ENCODE data around the gene ALPL.

Gene ALPL

GRCh38 chr1:21532496-21532895, 23.3 kb downstream of the ALPL start:
- no peak for DNase-seq

DNA sequence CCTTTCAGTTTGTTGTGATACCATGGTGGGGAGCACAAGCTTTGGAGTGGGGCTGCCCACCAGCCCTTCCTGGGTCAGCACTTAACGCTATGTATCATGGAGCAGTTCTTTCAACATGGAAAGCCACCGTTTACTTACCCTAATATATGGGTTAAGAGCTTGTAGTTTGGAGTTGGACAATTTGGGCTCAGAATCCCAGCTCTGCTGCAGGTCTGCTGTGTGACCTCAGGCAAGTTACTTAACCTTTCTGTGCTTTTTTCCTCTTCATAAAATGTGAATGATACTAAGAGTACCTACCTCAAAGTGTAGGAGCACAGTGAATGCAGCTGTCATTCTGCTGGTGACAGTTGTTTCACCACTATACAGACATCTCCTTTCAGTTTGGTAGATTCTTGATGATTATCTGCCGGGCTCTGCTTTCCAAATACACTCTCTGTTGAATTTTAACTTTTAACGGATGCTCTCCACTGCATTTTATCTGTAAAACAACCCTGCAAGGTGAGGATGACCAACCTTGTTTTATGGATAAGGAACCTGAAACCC, 23.8 kb downstream of the ALPL start:
- DNase-seq = no peak

- no peak for DNase-seq
Observed at GRCh38 chr1:21534146-21534545, 24.9 kb downstream of the ALPL start.

- no peak for DNase-seq
Observed at GRCh38 chr1:21534674-21535378, 25.6 kb downstream of the ALPL start.

GRCh38 chr1:21536218-21536617, 27.0 kb downstream of the ALPL start:
- DNase-seq = no peak

DNA sequence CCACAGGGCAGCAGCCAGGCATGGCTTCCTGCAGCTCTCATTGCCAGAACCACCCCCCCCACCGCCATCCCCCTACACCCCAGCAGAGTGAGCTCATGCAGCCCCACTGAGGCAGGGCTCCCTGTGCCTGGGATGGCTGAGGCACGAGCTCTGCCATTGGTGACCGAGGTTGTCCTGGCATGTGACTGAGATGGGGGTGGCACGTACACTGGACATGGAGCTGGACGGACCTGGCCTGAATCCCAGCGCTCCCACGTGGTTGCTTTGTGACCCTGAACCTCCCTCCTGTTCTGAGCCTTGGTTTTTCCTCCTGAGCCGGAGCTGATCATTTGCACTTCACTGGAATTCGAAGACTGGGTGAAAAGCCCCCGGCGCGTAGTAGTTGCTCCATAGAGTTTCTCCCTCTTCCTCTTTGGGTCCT, 28.3 kb downstream of the ALPL start:
- DNase-seq = no peak

GRCh38 chr1:21537932-21538630, 28.9 kb downstream of the ALPL start:
- no peak for DNase-seq

DNA sequence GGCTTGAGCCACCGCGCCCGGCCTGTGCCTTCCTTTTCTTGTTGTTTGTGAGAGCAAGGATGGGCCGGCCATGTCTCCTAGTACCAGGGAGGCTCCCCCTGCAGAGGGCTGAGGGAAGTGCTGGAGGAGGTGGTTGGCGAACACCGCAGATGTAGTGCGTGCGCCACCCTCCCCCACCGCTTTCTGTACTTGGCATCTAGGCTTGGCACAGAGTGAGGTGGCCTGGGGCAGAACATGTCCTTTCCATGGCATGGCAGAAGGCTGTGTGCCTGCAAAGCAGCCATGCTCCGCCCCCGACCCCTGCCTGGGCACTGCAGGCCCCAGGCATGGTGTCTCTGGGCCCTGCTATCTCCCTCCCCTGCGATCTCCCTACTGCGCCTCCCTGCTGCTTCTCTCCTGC, 30.7 kb downstream of the ALPL start:
- DNase-seq = no peak

DNA sequence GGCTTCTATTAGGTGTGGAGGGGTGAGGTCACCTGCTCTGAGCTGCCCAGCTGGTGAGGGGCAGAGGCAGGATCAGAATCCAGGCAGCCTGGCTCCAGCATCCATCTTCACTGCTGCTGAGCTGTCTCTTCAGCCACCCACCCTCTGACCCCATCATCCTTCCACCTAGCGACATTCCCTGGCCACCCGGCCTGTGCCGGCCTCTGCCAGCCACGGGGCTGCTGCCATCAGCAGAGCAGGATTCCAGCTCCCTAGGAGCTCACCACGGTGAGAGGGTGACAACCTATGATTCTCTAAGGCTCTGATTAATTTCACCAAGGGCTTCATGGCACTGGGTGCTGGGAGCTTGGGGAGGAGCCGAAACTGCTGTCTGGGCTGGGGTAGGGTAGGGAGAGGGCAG, 32.1 kb downstream of the ALPL start:
- DNase-seq = no peak

GRCh38 chr1:21541835-21542234, 32.6 kb downstream of the ALPL start:
- DNase-seq = no peak

GRCh38 chr1:21543598-21543997, 34.4 kb downstream of the ALPL start:
- no peak for DNase-seq

- DNase-seq = no peak
Observed at GRCh38 chr1:21544095-21544494, 34.9 kb downstream of the ALPL start.

DNA sequence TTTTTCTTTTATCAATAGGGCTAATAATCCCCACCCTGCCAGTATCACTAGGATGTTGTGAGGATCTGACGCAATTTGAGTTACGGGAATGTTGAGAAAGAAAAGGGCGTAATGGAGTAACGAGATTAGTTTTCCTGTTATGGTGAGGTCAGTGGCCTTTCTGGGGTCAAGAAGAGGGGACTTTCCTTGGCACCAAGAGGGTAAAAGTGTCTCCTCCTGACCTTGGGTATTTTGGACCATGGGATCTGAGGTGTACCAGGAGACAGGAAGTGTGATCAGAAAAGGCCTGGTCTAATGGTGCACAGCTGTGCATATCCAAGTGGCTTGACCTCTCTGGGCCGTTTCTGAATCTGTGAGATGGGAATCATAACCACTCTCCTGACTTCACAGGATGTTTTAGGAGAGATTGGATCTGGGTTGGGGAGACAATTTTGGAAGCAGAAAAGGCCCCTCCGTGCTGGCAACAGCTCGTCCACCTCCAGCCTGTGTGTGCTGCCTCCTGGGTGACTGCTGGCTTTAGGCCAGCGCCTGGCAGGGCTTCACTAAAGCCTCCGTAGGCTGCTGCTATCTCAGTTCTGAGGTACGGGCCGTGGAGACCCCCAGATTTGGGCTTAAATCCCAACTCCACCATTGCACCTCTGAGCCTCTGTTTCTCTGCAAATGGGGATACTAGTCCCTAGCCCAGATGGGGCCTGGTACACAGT, 37.1 kb downstream of the ALPL start:
- no peak for DNase-seq

DNA sequence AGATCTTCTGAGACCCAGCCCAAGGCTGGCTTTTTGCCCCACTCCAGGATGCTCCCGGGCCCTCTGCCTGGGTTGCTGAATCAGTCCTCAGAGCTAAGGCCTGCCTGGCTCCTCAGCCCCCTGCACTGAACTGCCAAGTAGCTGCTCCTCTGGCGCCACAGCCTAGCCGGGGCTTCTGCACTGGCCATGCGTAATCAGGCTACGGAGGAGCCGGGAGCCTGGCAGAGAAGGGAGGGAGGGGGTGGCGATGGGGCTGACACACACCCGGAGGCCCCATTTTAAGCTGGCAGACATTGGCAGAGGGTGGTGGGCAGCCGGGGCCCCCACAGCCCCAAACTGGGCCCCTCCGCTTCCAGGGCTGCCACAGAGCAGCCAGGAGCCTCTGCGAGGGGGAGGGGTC, 38.7 kb downstream of the ALPL start:
- no peak for DNase-seq

- DNase-seq = no peak
Observed at GRCh38 chr1:21550097-21550496, 40.9 kb downstream of the ALPL start.

GRCh38 chr1:21550866-21551475, 41.7 kb downstream of the ALPL start:
- DNase-seq = no peak

DNA sequence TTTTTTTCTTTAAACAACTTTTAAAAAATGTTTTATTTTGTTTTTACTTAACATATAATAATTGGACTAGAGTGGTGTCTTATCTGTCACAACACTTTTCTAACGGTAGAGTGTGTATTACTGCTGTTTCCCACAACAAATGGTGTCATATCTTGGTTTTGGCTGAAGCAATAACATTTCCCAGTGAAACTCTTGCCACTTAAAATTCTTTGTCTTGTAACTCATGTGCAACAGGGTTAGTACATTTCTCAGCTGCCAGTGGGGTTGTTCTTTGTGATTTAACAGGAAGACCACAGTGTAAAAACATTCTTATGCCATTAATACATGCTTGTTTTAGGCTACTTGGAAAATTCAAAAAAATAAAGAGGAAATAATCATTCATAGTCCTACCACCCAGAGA, 43.5 kb downstream of the ALPL start:
- no peak for DNase-seq

GRCh38 chr1:21553116-21553926, 44.1 kb downstream of the ALPL start:
- DNase-seq = no peak

DNA sequence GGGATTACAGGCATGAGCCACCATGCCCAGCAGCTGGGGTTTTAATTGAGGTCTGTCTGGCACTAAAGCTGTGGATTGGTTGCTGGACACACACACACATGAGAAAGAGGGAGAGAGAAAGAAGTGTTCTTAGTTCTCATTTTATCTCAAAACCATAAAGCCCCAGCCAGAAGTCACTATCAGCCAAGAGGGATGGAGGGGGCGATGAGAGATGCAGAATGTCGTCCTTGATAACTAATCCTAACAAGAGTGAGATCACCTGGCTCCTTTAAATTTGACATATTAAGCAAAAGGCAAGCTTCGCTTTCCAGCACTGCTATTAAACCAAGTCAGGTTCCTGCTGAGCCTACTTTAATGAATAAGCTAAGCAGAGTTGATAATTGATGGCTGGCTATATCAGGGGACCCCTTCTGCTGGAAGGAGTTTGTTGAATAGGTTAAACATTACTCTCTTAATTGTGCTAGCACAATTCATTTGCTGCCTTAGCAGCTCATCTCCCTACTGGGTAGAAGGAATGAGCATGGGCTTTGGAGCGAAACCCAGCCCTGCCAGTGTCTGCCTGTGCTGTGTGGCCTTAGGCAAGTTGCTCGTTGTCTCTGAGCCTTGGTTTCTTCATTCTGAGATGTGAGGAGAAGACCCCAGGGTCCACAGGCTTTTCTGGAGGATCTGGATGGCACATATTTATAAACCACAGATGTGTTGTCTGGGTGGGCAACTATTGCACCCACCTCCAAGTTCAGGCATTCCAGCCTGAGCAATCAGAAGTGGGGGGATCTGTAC, 50.8 kb downstream of the ALPL start:
- no peak for DNase-seq

DNA sequence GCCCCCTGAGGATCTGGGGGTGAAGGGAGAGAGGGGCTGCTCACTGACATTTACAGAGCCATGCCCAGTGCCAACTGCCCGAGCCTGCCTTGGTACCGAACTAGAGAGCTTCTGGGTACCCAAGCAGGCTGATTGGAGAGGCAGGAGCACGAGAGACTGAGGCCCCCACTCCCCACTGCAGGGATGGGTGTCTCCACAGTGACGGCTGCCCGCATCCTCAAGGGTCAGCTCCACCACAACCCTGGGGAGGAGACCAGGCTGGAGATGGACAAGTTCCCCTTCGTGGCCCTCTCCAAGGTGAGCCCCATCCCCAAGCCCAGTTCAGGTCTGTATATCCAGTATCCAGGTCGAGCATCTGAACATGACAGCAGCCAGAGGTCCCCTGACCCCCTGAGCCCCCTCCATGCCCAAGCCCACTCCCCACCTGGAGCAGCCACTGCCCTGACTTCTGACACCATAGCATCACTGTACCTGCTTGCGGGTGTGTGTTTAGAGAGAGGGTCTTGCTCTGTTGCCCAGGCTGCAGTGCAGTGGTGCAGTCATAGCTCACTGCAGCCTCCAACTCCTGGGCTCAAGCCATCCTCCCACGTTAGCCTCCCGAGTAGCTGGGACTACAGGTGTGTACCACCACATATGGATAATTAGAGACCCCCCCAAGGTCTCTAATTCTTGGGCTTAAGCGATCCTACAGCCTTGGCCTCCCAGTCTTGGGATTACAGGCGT, 51.9 kb downstream of the ALPL start:
- DNase-seq = no peak

DNA sequence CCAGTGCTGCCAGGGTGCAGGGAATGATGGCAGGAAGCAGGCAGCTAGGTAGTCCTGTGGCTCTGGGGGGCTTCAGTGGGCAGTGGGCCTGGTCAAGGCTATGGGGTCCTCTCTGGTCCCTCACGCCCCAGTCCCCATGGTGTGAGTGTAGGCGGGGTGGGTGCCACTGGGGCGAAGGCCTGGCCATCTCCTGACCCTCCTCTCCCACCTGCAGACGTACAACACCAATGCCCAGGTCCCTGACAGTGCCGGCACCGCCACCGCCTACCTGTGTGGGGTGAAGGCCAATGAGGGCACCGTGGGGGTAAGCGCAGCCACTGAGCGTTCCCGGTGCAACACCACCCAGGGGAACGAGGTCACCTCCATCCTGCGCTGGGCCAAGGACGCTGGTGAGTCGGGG, 53.7 kb downstream of the ALPL start:
- no peak for DNase-seq
